ENCODE data around the gene CACNA1C. TPM values are rescaled to one million over a fixed set of nuclear protein-coding genes. Genes with fewer than 3 reads are reported as not detected.

The CACNA1C gene
- total RNA-seq, 1 donor from 2014 or later: 20.0 TPM

DNA sequence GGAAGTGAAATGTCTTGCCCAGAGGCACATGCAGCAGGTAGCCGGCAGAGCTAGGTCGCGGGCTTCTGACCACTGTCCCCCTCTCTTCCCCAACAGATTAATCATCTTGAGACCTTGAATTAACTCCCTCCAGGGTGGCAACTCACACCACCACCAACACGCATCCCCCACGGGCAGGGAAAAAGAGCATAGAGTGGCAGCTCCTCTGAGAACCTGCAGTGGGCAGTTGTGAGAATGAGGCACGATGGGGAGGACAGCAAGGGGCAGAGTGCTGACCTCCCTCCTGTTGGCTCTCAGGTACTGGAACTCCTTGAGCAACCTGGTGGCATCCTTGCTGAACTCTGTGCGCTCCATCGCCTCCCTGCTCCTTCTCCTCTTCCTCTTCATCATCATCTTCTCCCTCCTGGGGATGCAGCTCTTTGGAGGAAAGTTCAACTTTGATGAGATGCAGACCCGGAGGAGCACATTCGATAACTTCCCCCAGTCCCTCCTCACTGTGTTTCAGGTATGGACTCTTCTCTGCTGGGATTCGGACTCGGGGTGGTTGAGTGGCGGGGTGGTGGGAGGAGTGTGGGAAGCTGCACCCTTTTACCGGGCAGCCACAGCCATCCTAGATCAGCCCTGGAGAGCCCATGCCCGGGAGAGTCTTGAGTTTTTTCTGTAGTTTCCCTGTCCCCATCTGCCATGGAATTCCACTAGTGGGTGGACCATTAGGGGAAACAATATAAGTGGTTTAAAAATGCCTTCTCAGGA is 528.7 kb downstream of the CACNA1C start:
- FAIRE-seq (no peak), DNase-seq (ENCODE audit: low spot score in 2 of 2) (no peak)

DNA sequence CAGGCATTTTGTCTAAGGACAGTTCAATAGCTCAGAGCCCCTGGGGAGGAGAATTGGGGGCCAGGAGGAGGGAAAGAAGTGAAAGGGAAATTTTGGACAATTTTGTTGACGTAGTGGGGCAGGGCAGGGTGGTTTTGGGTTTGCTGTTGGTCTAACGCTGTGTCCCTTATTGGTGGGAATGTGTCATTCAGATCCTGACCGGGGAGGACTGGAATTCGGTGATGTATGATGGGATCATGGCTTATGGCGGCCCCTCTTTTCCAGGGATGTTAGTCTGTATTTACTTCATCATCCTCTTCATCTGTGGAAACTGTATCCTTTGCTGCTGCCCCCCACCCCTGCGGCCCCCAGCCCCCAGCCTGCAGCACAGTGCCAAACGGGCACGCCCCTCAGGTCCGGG is 529.8 kb downstream of the CACNA1C start:
- FAIRE-seq (no peak), DNase-seq (ENCODE audit: low spot score in 2 of 2) (no peak)

DNA sequence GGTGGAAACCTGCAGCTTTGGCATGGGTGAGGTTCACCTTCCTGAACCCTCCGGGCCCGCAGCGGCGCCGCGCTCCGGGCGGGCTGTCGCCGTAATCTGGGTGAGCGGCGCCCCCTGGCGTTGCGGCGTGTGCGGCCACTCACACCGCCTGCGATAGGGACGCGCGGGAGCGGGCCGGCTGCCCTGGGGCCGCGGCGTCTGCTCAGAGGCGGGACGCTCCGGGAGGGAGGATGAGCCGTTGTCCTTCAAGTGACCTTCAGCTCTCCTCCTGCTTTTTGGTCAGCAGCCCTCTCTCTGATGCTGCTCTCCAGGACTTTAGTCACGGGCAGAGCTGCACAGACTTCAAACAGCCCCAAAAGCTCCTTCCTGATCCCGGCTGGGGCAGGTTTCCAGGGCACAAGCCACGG is 530.3 kb downstream of the CACNA1C start:
- no peak for FAIRE-seq
- DNase-seq (ENCODE audit: low spot score in 2 of 2): peak; percentile 62 to 80

DNA sequence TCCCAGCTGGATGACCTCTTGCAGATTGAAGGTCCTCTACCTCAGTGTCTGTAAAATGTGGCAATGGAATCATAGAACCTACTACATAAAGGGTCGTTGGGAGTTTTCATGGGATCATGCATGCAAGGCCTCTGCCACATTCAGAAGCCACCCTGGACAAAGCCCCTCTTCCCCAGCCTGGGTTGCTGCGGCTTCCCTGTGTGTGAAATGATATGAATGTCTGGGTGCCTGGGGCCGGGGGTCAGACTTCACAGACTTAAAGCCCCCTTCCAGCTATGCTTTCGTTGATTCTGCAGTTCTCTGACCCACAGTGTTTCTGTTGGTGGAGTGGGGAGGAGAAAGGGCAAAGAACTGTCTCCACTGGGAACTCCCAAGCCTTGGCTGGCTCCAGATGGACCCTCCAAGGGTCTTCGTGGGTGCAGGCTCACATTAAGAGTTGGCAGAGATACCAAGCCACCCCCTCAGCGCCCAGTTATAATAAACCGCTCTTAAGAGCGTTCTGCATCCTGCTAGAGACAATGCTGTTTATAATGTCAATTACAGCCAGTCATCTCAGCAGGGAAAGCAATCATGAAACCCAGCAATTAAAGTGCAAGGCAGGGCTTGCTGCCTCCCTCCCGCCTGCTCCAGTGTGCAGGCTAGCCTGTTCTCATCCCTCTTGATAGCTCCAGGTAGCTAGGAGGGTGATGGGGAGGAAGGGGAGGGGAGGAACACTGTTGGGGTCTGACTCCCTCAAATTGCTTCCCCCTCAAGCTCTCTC is 531.0 kb downstream of the CACNA1C start:
- no peak for FAIRE-seq
- no peak for DNase-seq (ENCODE audit: low spot score in 2 of 2)

DNA sequence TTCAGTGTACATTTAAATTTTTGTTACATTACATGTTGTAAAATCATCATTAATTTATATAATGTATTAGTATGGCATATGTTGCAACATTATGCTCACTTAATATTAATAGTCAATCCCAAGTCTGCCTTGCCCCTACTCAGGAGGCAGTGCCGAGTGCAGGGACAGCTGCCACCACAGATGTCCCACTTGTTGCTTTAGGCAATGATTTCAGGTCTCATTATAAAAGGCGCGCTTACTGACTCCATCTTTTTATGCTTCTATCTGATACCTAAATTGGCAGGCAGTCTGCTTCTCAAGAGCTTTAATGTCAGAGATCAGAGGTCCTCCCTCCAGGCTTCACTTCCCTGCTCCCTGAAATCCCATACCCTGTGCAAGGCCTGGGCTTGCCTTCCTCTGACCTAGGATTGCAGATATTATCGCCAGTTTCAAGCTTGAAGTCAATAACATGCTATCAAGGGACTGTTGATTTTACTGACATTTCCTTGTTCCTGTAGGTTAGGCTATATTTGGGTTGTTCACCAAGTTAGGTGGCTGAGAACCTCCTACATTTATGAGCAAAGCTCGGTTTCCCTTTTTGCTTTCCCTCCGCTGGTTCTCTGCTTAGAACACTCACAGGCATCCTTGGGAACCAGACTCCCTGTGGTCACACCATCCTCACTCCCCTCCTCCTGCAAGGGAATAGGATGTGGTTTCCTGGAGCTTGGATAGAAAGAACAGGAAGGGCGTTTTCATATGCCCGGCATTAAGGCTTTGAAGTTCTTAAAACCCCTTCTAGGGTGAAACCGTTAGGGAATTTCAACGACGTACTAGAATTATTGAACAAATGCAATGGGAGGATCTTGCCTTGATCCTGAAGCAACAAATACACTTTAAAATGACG is 533.6 kb downstream of the CACNA1C start:
- FAIRE-seq: no peak
- peak in 1 of 2 donors; percentile 38 for DNase-seq (ENCODE audit: low spot score in 2 of 2)

- DNase-seq (ENCODE audit: low spot score in 2 of 2) (no peak), FAIRE-seq (no peak)
These were observed 535.6 kb downstream of the CACNA1C start for GRCh38 chr12:2588345-2588744.

DNA sequence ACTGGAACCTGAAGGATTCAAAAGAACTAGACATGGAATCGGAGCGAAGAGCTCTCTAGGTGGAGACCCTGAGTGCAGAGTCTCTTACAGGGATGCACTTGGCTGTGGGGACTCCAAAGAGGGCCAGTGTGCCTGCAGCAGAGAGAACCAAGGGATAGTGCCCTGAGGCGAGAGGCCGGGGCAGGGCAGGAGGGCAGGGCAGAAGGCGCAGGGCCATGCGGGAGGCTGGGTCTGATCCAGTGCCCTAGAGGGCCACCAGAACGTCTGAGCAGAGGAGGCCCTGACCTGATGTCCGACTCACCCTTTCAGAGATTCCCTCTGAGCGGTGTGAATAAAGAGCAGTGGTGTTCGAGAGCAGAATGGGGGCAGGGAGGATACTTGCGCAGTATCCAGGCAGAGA is 536.6 kb downstream of the CACNA1C start:
- FAIRE-seq (no peak), DNase-seq (ENCODE audit: low spot score in 2 of 2) (no peak)

DNA sequence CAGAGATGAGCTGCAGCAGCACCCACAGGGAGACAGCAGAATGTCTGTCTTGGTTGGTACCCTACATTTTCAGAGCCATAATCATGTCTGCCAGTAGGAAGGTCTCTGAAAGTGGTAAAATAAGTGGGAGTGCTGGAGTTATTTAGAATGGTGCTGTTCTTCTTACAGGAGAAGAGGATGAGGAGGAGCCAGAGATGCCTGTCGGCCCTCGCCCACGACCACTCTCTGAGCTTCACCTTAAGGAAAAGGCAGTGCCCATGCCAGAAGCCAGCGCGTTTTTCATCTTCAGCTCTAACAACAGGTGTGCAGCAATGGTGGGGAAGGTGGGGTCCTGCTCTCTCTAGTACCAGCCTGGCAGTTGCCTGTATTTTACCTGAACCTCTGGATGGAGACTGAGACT is 540.3 kb downstream of the CACNA1C start:
- DNase-seq (ENCODE audit: low spot score in 2 of 2) (no peak), FAIRE-seq (no peak)

DNA sequence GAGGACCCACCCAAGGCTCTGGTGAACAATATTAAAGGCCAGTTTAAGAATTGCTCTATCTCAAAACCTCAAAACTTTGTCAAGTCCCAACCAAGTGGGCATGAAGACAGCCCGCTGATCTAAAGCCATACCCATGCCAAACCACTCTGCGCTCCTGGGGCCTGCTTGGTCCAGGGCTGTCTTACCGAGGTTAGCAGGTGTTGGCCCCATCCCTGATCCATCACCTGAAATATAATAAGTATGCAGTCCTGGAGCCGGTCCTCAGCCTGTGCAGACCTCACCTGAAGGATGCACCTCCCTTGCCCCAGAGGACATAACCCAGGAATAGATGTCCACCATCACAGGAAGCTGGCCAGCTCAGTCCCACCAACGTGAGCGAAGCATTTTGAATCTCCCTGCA is 543.7 kb downstream of the CACNA1C start:
- no peak for FAIRE-seq
- DNase-seq (ENCODE audit: low spot score in 2 of 2): no peak

GRCh38 chr12:2605301-2605700 is 552.5 kb downstream of the CACNA1C start:
- DNase-seq (ENCODE audit: low spot score in 2 of 2) (no peak), FAIRE-seq (no peak)

GRCh38 chr12:2606186-2606910 is 553.6 kb downstream of the CACNA1C start:
- DNase-seq (ENCODE audit: low spot score in 2 of 2): no peak
- FAIRE-seq: no peak

DNA sequence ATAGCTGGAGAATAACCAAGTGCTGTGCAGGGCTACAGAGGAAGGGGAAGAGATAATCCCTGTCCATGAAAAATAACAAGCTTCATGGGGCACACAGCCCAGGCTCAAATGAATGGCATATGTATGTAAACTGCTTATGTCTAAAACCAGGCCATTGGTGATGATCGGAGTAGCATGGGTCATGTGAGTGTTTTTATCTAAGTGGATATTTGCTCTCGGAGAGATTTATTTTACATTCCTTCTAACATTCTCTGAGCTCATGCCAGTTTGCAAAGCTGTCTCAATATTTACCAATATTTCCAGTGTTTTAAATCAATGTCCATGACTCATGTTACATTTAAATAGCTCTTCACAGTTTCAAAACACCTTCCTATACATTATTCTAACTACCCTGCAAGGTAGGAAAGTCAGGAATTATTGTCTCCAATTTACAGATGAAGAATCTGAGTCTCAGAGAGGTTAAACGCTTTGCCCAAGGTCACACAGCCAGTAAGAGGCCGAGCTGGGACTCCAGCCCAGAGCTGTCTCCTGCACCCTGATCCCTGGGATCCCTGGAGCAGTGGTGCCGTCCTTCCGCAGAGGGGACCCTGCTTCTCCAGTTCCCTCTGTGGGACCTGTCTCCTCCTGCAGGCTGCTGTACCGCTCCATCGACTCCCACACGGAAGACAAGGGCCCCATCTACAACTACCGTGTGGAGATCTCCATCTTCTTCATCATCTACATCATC is 555.3 kb downstream of the CACNA1C start:
- no peak for FAIRE-seq
- DNase-seq (ENCODE audit: low spot score in 2 of 2): no peak

- FAIRE-seq (no peak), DNase-seq (ENCODE audit: low spot score in 2 of 2) (no peak)
These were observed 555.8 kb downstream of the CACNA1C start for GRCh38 chr12:2608608-2608945.

- DNase-seq (ENCODE audit: low spot score in 2 of 2): no peak
- no peak for FAIRE-seq
These were observed 556.2 kb downstream of the CACNA1C start for GRCh38 chr12:2609020-2609419.

DNA sequence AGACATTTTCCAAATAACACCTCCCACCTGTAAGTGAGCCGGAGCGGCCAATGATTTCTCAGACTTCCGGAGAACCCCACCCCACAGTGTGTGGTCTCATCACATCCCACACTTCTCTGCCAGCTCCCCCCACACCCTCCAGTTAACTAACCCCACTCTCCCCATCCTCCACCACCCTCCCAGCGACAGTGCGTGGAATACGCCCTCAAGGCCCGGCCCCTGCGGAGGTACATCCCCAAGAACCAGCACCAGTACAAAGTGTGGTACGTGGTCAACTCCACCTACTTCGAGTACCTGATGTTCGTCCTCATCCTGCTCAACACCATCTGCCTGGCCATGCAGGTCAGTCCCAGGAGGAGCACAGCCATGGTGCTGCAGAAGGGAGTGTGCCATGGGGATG is 557.6 kb downstream of the CACNA1C start:
- FAIRE-seq: no peak
- DNase-seq (ENCODE audit: low spot score in 2 of 2): no peak

GRCh38 chr12:2613326-2614073 is 560.7 kb downstream of the CACNA1C start:
- FAIRE-seq (no peak), DNase-seq (ENCODE audit: low spot score in 2 of 2) (no peak)

DNA sequence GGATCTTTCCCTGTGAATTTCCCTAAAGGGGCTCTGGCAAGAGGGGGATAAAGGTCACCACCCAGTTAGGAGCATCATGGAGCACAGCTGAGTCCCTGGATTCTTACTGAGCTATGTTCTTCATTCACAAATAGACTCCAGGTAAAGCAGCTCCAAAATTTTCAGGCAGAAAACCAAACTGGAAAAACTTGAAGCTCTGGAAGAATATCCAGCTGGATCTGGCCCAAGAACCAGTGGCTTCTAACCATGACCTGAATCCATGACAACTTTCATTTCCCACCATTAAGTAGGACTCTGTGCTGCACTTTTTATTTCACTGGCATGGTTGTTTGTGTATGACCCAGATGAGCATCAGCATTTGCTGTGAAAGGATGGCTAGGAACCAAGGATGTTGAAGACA is 561.6 kb downstream of the CACNA1C start:
- DNase-seq (ENCODE audit: low spot score in 2 of 2): no peak
- FAIRE-seq: no peak

GRCh38 chr12:2615665-2616402 is 563.0 kb downstream of the CACNA1C start:
- DNase-seq (ENCODE audit: low spot score in 2 of 2): no peak
- no peak for FAIRE-seq
